Measurements from ENCODE around the gene RPL35. TPM values are rescaled to one million over a fixed set of nuclear protein-coding genes. Genes with fewer than 3 reads are reported as not detected.

Gene RPL35
- 1,000 to 10,000 TPM in 2 of 6 experiments, 100 to 1,000 TPM in 4; 372 to 1,299 (median 414) TPM for total RNA-seq
- long read RNA-seq, transcript RPL35-201 (4 exons, 455 nt), result major isoform, 251 of 271 reads
- long read RNA-seq, transcript RPL35-203 (3 exons, 785 nt), result minor isoform, 17 of 271 reads
- long read RNA-seq, partial matches to known transcripts, result 1 of 271 reads
- long read RNA-seq, other reads (novel, unspliced or antisense), result 2 of 271 reads

DNA sequence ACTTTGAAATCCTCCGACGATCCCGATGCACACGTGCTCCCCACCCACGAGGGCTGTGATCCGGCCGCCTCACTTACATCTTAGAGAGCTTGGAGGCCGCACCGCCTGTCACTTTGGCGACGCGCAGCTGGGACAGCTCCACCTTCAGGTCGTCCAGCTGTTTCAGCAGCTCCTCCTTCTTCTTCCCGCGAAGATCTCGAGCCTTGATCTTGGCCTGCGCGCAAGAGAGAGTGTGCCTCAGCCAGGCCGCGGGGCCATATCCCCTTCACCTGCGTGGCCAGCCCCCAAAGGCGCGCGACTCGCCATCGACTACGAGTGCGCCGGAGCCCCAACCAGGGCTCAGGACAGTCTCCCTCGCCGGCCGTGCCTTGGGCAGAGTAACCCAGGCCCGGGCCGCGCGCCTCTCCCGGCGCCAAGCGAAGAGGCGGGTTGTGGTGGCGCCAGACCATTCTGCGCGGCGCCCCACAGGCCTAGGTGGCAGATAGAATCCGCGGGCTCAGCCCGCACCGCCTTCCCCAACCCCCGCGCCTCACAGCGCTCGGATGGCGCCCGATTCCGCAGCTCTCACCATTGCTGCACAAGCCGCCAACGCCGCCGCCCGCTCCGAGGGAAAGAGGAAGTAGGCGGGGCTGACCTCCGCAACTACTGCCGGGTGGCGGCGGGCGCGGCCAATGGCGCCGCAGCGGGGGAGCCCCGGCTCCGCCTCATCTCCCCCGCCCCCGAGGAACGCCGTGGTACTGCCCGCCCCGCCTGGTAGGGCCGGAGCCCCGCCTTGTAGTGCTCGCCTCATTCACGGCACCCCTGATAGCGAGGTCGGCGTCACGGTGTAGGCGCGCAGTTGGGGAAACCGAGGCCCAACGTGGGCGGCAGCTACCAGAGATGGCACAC is at the start of gene RPL35, which contains the start of gene ARPC5L:
Gene RPL35 (minus strand): TSS at position 616 of the 888 bp plus-strand sequence. CDS start 45 bp downstream, at position 571.
Gene ARPC5L (plus strand): TSS at position 789 of the 888 bp plus-strand sequence. CDS start 7,161 bp downstream, outside the sequence.
- H3K27ac ChIP-seq, result peak within 1 kb of the TSS; percentile 67 to 88 (median 84)
- ATAC-seq, result peak; percentile 96 to 99 (median 98)
- peak within 1 kb of the TSS; percentile 86 to 97 (median 94) for H3K4me3 ChIP-seq
- 2% methylated on average over 24 of the region's 92 CpGs for WGBS (ENCODE audit: insufficient coverage, low coverage, low lambda C conversion rate, missing lambda C conversion rate)
- intact Hi-C loops (cut with DNase I), result no loop called here
- peaks cover 0 to 15% (median 5%) of the 10 kb centered on the region in 4 donors for H3K4me1 ChIP-seq
- DNase-seq, result peak; percentile 96 to 97 (median 97)
- no peaks in the 10 kb centered on the region for H3K9me3 ChIP-seq
- TF ChIP-seq POLR2A (IDR thresholded peaks at IDR 0.05), result peak; percentile 88
- TF ChIP-seq, protein P1, sequence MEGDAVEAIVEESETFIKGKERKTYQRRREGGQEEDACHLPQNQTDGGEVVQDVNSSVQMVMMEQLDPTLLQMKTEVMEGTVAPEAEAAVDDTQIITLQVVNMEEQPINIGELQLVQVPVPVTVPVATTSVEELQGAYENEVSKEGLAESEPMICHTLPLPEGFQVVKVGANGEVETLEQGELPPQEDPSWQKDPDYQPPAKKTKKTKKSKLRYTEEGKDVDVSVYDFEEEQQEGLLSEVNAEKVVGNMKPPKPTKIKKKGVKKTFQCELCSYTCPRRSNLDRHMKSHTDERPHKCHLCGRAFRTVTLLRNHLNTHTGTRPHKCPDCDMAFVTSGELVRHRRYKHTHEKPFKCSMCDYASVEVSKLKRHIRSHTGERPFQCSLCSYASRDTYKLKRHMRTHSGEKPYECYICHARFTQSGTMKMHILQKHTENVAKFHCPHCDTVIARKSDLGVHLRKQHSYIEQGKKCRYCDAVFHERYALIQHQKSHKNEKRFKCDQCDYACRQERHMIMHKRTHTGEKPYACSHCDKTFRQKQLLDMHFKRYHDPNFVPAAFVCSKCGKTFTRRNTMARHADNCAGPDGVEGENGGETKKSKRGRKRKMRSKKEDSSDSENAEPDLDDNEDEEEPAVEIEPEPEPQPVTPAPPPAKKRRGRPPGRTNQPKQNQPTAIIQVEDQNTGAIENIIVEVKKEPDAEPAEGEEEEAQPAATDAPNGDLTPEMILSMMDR (IDR thresholded peaks at IDR 0.05), result peak in 3 of 4 donors; percentile 12 to 22 (median 13)
- H3K36me3 ChIP-seq, result peaks cover 0 to 37% (median 19%) of the 10 kb centered on the region in 4 donors
- H3K27me3 ChIP-seq, result no peaks in the 10 kb centered on the region

DNA sequence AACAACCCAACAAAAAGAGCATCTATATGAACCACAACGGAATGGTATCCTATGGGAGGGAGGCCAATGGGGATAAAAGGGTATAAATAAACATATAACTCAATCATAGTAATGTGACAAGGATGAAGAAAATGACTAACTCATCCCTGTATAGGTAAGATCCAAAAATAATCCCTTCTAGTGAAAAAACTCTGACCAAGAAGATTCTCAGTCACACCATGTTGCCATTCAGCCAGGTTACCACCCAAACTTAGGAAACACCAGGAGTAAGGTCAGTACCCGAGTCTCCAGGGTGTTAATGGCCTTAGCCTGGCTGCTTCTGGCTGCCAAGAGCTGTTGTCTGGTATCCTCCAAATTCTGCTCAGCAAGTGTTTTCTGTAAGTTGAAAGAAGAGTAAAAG is 46.3 kb upstream of the RPL35 start:
- Histone ChIP-seq H3K36me3 (peaks cover 0 to 34% (median 9%) of the 10 kb centered on the region in 4 donors), H3K27me3 (no peaks in the 10 kb centered on the region), H3K4me1 (no peaks in the 10 kb centered on the region), H3K27ac (no peak overlapping the region), H3K9me3 (no peaks in the 10 kb centered on the region), H3K4me3 (no peak overlapping the region)
- 83% methylated on average over 2 of the region's 2 CpGs for WGBS (ENCODE audit: insufficient coverage, low coverage, low lambda C conversion rate, missing lambda C conversion rate)
- no peak for TF ChIP-seq POLR2A (IDR thresholded peaks at IDR 0.05)
- TF ChIP-seq, protein P1 (IDR thresholded peaks at IDR 0.05), result no peak
- DNase-seq (no peak), ATAC-seq (no peak)
- intact Hi-C loops (cut with DNase I), result no loop called here

DNA sequence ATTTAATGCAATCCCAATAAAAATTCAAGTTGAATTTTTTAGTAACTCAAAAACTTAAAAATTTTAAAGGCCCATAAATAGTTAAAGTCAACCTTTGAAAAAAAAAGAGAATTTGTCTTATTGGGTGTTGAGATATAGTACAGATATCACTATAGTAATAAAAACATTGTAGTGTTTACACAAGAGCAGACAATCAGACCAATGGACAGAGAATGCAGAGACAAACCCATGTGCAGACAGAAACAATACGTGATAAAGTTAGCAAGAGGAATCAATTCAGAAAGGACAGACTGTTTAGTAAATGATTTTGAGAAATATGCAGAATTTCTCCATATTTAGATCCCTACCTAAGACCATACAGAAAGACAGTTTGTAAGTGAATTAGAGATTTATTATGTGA is 45.2 kb upstream of the RPL35 start:
- intact Hi-C loops (cut with DNase I), result no loop called here
- peaks cover 0 to 34% (median 7%) of the 10 kb centered on the region in 4 donors for H3K36me3 ChIP-seq

DNA sequence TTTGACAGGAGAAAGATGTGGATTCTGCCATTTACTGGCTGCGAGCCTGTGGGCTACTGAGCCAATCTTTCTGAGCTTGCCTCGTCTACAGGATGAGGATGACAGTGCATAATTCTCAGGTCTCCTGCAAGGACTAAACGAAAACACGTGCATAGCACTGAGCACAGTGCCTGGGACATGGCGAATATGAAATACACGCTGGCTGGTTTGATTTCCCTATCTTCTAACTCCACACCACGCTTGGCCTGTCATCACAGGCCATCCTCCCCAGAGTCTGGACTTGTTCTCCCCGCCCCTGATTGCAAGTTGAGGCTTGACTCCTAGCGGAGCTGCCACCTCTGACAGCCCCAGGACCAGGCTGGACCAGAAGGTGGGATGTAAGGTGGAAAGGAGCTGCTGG is 38.1 kb upstream of the RPL35 start:
- H3K27me3 ChIP-seq, result no peaks in the 10 kb centered on the region
- no peak for DNase-seq
- no peak overlapping the region for H3K4me3 ChIP-seq
- no peak overlapping the region for H3K27ac ChIP-seq
- WGBS (ENCODE audit: insufficient coverage, low coverage, low lambda C conversion rate, missing lambda C conversion rate), result 76% methylated on average over 3 of the region's 9 CpGs
- peaks cover 0 to 7% (median 0%) of the 10 kb centered on the region in 4 donors for H3K4me1 ChIP-seq
- no peaks in the 10 kb centered on the region for H3K9me3 ChIP-seq
- intact Hi-C loops (cut with DNase I), result no loop called here
- ATAC-seq, result no peak
- H3K36me3 ChIP-seq, result peaks cover 0 to 32% (median 11%) of the 10 kb centered on the region in 4 donors
- TF ChIP-seq, protein P1 (IDR thresholded peaks at IDR 0.05), result no peak
- TF ChIP-seq POLR2A (IDR thresholded peaks at IDR 0.05), result no peak

More for the DNA sequence above, 45.2 kb upstream of the RPL35 start:
- H3K27me3 ChIP-seq, result no peaks in the 10 kb centered on the region
- ATAC-seq (no peak), DNase-seq (no peak)
- WGBS (ENCODE audit: insufficient coverage, low coverage, low lambda C conversion rate, missing lambda C conversion rate), result 75% methylated on average over 1 of the region's 1 CpG
- H3K4me1 ChIP-seq, result no peaks in the 10 kb centered on the region
- H3K27ac ChIP-seq, result no peak overlapping the region
- no peak overlapping the region for H3K4me3 ChIP-seq
- no peaks in the 10 kb centered on the region for H3K9me3 ChIP-seq
- TF ChIP-seq, protein P1 (IDR thresholded peaks at IDR 0.05), result no peak
- TF ChIP-seq POLR2A (IDR thresholded peaks at IDR 0.05), result no peak
